GM18870 (cell line): Measurements from ENCODE around the gene GLIS2.

ENCODE experiments used
- ATAC-seq: cut with Tn5 transposase; IDR thresholded peaks from one replicate; pipeline ENCODE4 v1.9.1; 2021; ENCODE audit warnings: moderate library complexity; ENCODE audit not compliant: unreplicated experiment

Gene GLIS2

GRCh38 chr16:4381072-4381934, 65.4 kb downstream of the GLIS2 start:
- no peak for ATAC-seq

GRCh38 chr16:4381935-4382794, 66.3 kb downstream of the GLIS2 start:
- ATAC-seq = no peak

- no peak for ATAC-seq
These were observed 67.0 kb downstream of the GLIS2 start for GRCh38 chr16:4382795-4383357.

- no peak for ATAC-seq
These were observed 68.0 kb downstream of the GLIS2 start for GRCh38 chr16:4383591-4384444.

DNA sequence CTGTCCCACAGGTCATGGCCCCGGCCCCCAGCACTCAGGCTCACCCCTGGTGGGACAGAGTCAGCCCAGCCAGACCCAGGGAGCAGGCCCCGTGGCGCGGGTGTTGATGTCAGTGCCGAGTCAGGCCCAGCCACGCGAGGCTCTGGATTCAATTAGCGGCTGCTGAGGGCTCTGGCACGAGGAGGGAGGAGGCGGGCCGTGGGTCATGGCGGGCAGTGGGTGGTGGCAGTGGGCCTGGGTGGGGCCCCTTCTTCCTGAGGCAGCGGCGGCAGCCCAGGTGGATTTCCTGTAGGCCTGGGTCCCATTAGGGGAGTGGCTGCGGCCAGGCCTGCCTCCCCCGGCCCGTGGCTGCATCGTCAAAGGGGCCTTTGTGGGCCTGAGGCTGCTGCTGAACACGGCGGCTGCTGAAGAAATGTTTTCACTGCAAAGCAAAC, 68.7 kb downstream of the GLIS2 start:
- ATAC-seq = no peak

- no peak for ATAC-seq
These were observed 69.4 kb downstream of the GLIS2 start for GRCh38 chr16:4385066-4385788.

- no peak for ATAC-seq
These were observed 70.1 kb downstream of the GLIS2 start for GRCh38 chr16:4385789-4386450.

DNA sequence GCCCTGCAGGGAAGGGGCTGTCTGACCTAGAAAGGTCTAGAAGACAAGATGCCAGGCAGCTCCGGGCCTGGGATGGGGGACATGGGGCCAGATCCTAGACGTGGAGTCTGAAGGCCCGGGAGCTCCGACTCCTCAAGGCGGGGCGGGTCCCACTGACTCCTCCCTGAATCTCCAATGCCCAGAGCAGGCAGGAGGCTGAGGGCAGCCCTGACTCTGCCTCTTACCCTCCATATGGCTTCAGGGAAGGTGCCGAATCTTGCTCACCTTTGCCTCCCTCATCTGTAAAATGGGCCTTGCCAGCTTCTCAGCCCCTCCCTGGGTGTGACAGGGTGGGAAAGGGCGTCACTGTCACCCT, 70.6 kb downstream of the GLIS2 start:
- no peak for ATAC-seq

- ATAC-seq = no peak
These were observed 71.2 kb downstream of the GLIS2 start for GRCh38 chr16:4386951-4387565.

DNA sequence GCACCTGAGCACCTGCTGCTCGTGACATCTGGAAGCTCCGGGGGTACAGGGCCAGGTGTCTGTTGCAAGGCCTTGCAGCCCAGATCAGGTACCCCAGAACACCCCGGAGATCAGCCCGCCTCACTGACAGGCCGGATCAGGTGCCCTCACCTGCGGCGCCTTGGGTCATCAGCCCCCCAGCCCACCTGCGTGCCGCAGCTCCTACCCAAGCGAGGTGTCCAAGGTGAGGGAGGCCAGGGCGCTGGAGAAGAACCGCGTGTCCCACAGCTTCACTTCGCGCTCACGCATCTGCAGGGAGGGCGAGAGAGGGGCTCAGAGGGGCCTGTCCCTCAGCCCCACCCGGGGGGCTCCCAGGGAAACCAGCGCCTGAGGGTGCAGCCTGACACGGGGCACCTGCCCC, 71.9 kb downstream of the GLIS2 start:
- ATAC-seq = no peak

- ATAC-seq = no peak
These were observed 72.6 kb downstream of the GLIS2 start for GRCh38 chr16:4388271-4389021.
